ENCODE results near the gene PHOSPHO1.

Gene PHOSPHO1

GRCh38 chr17:49241040-49241439 is 10.5 kb upstream of the PHOSPHO1 start:
- TF ChIP-seq GABPA (IDR thresholded peaks at IDR 0.05; ENCODE audit: low read depth) (no peak), POLR2AphosphoS5 (IDR thresholded peaks at IDR 0.05; ENCODE audit: low read depth) (no peak), SPI1 (IDR thresholded peaks at IDR 0.05; ENCODE audit: borderline replicate concordance, low read depth) (no peak), REST (IDR thresholded peaks at IDR 0.05; ENCODE audit: insufficient replicate concordance, low read depth) (no peak), CTCF (IDR thresholded peaks at IDR 0.05; ENCODE audit: insufficient read depth, low read length) (no peak)
- no peak overlapping the region for H3K4me3 ChIP-seq (replicated peaks; ENCODE audit: insufficient read depth, low read length)
- no peak for DNase-seq (ENCODE audit: low read depth in 1 of 2, low spot score in 1 of 2)
- H3K27ac ChIP-seq (replicated peaks), result no peak overlapping the region
- H3K27me3 ChIP-seq (ENCODE audit: insufficient read depth, poor library complexity, severe bottlenecking), result no peaks in the 10 kb centered on the region

- no peaks in the 10 kb centered on the region for H3K27me3 ChIP-seq (ENCODE audit: insufficient read depth, poor library complexity, severe bottlenecking)
- no peak for DNase-seq (ENCODE audit: low read depth in 1 of 2, low spot score in 1 of 2)
- H3K4me3 ChIP-seq (replicated peaks; ENCODE audit: insufficient read depth, low read length), result no peak overlapping the region
- TF ChIP-seq POLR2AphosphoS5 (IDR thresholded peaks at IDR 0.05; ENCODE audit: low read depth) (no peak), GABPA (IDR thresholded peaks at IDR 0.05; ENCODE audit: low read depth) (no peak), SPI1 (IDR thresholded peaks at IDR 0.05; ENCODE audit: borderline replicate concordance, low read depth) (no peak), CTCF (IDR thresholded peaks at IDR 0.05; ENCODE audit: insufficient read depth, low read length) (no peak), REST (IDR thresholded peaks at IDR 0.05; ENCODE audit: insufficient replicate concordance, low read depth) (no peak)
- H3K27ac ChIP-seq (replicated peaks), result no peak overlapping the region
Measured at GRCh38 chr17:49240619-49241018, 10.0 kb upstream of the PHOSPHO1 start.

- no peak for DNase-seq (ENCODE audit: low read depth in 1 of 2, low spot score in 1 of 2)
- no peak for TF ChIP-seq GABPA (IDR thresholded peaks at IDR 0.05; ENCODE audit: low read depth)
- no peak for TF ChIP-seq REST (IDR thresholded peaks at IDR 0.05; ENCODE audit: insufficient replicate concordance, low read depth)
- TF ChIP-seq POLR2AphosphoS5 (IDR thresholded peaks at IDR 0.05; ENCODE audit: low read depth), result no peak
- no peak for TF ChIP-seq CTCF (IDR thresholded peaks at IDR 0.05; ENCODE audit: insufficient read depth, low read length)
- TF ChIP-seq SPI1 (IDR thresholded peaks at IDR 0.05; ENCODE audit: borderline replicate concordance, low read depth), result no peak
- no peak overlapping the region for H3K4me3 ChIP-seq (replicated peaks; ENCODE audit: insufficient read depth, low read length)
Measured at GRCh38 chr17:49239963-49240362, 9.4 kb upstream of the PHOSPHO1 start.

More at GRCh38 chr17:49239963-49240362, 9.4 kb upstream of the PHOSPHO1 start:
- H3K27ac ChIP-seq (replicated peaks), result no peak overlapping the region
- H3K27me3 ChIP-seq (ENCODE audit: insufficient read depth, poor library complexity, severe bottlenecking), result no peaks in the 10 kb centered on the region
